Prostate gland (tissue), 2 donors: Measurements from ENCODE around the gene NEDD4. TPM values are rescaled to one million over a fixed set of nuclear protein-coding genes. Genes with fewer than 3 reads are reported as not detected.
A peak's percentile ranks its signal among the peaks of the same experiment; 100 is the strongest.

ENCODE experiments used
- DNase-seq: peaks from one replicate; pipeline ENCODE4 v3.0.0-alpha.2; 2019; ENCODE audit warnings: low spot score
- H3K27ac ChIP-seq, 2 donors: fragments of 200-600 bp; sonication (generic); 2 replicates each; pipeline ENCODE4 v1.5.1; 2017 to 2019
- H3K27me3 ChIP-seq: fragments of 200-600 bp; sonication (generic); replicated peaks from 2 replicates; pipeline ENCODE4 v1.5.1; 2019; ENCODE audit not compliant: insufficient read depth
- H3K36me3 ChIP-seq, 2 donors: fragments of 200-600 bp; sonication (generic); 1 replicate in 1 of 2; 2 replicates in 1 of 2; pipeline versions ENCODE4 v1.5.1 to v1.8.1; 2017 to 2019
- H3K4me1 ChIP-seq: fragments of 200-600 bp; sonication (generic); replicated peaks from 2 replicates; pipeline ENCODE4 v1.5.1; 2019
- H3K4me3 ChIP-seq, 2 donors: fragments of 200-600 bp; sonication (generic); 2 replicates each; pipeline ENCODE4 v1.5.1; 2017 to 2019
- H3K9me3 ChIP-seq: fragments of 200-600 bp; sonication (generic); 2 replicates; pipeline ENCODE4 v1.5.1; 2017
- POLR2A ChIP-seq: fragments of 450-650 bp; IDR thresholded peaks from one replicate; pipeline ENCODE4 v1.6.1; 2016; ENCODE audit warnings: antibody characterized with exemption, mild to moderate bottlenecking
- POLR2AphosphoS5 ChIP-seq: sonication (generic); formaldehyde crosslinking; IDR thresholded peaks from one replicate; pipeline ENCODE4 v1.6.1; 2017; ENCODE audit warnings: antibody characterized with exemption
- WGBS: methylation state at CpG from one replicate; pipeline ENCODE4 v1.1.5; 2018; 5-methylcytosine and 5-hydroxymethylcytosine counted together
- intact Hi-C: fragments of 100-400 bp; cut with DNase I; formaldehyde crosslinking; loops from one replicate; pipeline ENCODE4 v1.14.2; 2022
- total RNA-seq, 2 donors: library from RNA; depleted of rRNA; stranded (reverse); fragments of >200 nt; gene quantifications; one replicate each; pipeline ENCODE4 v1.1.0, GENCODE V29; 2016
- TF ChIP-seq, protein P1 (sequence below), 4 experiments: fragments of 200-600 bp in 2 of 4; fragments of 450-650 bp in 2 of 4; sonication (generic) in 2 of 4; IDR thresholded peaks; 1 replicate in 3 of 4; 2 replicates in 1 of 4; pipeline ENCODE4 v1.5.1; 2016 to 2019; ENCODE audit warnings: antibody characterized with exemption in 4 of 4, mild to moderate bottlenecking in 2 of 4, moderate library complexity in 2 of 4

Gene NEDD4
- total RNA-seq, 2 donors from 2014 or later = 9.5 to 14.8 TPM

DNA sequence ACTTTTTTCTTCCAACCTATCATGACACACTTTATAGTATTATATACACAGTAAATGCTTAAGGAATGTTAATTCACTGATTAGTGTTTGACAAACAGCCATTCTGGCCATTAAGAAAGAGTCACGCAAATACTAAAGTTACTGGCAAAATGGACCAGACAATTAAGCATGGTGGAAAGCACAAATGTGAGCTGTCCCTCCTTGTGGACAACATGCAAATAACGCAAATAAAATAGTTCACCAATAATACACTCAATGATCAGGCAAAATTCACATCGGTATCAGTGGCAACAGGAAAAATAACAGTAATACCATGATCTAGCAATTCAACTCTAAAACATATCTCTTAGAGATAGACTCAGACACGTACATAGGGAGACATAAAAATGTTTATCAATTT, 71.7 kb downstream of the NEDD4 start:
- TF ChIP-seq POLR2A (no peak), POLR2AphosphoS5 (no peak)
- TF ChIP-seq, protein P1, sequence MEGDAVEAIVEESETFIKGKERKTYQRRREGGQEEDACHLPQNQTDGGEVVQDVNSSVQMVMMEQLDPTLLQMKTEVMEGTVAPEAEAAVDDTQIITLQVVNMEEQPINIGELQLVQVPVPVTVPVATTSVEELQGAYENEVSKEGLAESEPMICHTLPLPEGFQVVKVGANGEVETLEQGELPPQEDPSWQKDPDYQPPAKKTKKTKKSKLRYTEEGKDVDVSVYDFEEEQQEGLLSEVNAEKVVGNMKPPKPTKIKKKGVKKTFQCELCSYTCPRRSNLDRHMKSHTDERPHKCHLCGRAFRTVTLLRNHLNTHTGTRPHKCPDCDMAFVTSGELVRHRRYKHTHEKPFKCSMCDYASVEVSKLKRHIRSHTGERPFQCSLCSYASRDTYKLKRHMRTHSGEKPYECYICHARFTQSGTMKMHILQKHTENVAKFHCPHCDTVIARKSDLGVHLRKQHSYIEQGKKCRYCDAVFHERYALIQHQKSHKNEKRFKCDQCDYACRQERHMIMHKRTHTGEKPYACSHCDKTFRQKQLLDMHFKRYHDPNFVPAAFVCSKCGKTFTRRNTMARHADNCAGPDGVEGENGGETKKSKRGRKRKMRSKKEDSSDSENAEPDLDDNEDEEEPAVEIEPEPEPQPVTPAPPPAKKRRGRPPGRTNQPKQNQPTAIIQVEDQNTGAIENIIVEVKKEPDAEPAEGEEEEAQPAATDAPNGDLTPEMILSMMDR (IDR thresholded peaks at IDR 0.05) = no peak
- H3K36me3 ChIP-seq = no peaks in the 10 kb centered on the region
- H3K4me3 ChIP-seq = no peak overlapping the region
- WGBS = 93% methylated on average over 4 of the region's 4 CpGs
- H3K4me1 ChIP-seq = no peaks in the 10 kb centered on the region
- no peak overlapping the region for H3K27ac ChIP-seq
- no peaks in the 10 kb centered on the region for H3K27me3 ChIP-seq
- H3K9me3 ChIP-seq = no peaks in the 10 kb centered on the region
- no peak for DNase-seq
- intact Hi-C loops = no loop called here

- no peaks in the 10 kb centered on the region for H3K4me1 ChIP-seq
- H3K27ac ChIP-seq = no peak overlapping the region
- WGBS = 0% methylated on average over 1 of the region's 1 CpG
- intact Hi-C loops = no loop called here
- TF ChIP-seq, protein P1 (IDR thresholded peaks at IDR 0.05) = peak in 3 of 4 experiments; percentile 25 to 57 (median 30)
- TF ChIP-seq POLR2AphosphoS5 = no peak
- H3K27me3 ChIP-seq = no peaks in the 10 kb centered on the region
- no peaks in the 10 kb centered on the region for H3K36me3 ChIP-seq
- H3K9me3 ChIP-seq = no peaks in the 10 kb centered on the region
- no peak overlapping the region for H3K4me3 ChIP-seq
- no peak for DNase-seq
These were observed 75.5 kb downstream of the NEDD4 start for GRCh38 chr15:55917881-55918296.

DNA sequence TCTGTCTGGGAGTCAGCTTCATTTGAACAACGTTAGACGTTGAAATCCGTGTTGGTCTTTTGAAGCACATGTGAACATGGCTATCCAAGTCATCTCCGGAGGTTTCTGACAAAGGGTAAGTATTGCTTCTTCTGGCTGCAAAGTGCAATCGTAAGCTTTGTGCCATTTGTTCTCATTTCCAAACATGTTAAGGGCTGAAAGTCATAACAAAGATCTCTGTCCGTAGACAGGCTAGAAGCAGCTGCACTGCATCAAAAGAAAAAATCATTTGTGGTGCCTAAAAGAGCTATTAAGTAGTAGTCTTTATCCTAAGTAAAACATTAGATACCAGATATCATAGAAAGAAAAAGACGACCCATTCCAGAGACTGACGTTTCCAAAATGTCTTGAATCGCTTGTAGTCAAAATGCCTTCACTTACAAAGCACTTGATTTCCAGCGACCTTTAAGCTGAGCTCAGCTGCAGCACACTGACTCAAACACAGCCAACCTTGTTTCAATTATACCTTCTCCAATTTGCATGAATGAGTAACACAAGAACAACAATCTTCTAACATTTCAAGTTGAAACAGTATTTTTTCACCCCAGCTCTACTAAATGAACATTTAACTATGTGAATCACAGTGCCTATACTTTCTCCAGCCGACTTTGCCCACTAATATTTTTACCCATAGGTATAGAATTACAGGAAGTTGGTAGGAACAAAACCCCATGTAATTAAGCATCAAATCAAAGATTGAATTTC, 76.6 kb downstream of the NEDD4 start:
- TF ChIP-seq, protein P1 (IDR thresholded peaks at IDR 0.05) = no peak
- TF ChIP-seq POLR2AphosphoS5 (no peak), POLR2A (no peak)
- Histone ChIP-seq H3K4me3 (no peak overlapping the region), H3K27me3 (no peaks in the 10 kb centered on the region), H3K9me3 (no peaks in the 10 kb centered on the region), H3K27ac (no peak overlapping the region), H3K4me1 (no peaks in the 10 kb centered on the region), H3K36me3 (no peaks in the 10 kb centered on the region)
- WGBS = 54% methylated on average over 11 of the region's 11 CpGs
- no peak for DNase-seq
- intact Hi-C loops = no loop called here

DNA sequence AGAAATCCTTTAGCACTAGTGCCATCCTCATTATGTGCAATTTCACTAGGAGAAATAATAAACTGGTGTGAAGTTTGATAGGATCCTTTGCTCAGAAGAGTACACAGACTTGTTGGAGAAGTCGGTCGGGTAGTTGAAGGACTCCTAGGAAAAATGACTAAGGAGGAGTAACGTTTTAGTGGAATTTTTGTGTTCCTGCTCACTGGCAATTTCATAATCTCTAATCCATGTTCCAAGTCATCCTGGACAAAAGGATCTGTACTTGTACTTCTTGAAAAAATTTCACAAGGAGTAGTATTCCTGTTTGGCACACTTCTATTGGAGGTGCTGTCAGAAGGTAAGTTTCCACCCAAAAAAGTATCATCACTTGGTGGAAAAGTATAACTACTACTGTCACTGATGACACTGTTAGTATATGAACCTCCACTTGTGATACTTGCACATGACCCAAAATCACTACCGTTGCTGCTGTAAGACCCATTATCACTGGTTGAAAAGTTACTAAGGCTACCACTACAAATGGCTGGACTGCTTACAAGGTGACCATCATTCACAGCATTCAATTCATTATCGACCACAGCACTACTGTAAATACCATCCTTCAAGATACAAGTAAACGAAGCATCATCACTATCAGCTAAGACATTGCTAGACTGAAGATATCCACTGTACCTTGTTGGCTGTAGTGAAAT, 77.4 kb downstream of the NEDD4 start:
- no peak for TF ChIP-seq POLR2AphosphoS5
- TF ChIP-seq POLR2A = no peak
- TF ChIP-seq, protein P1 (IDR thresholded peaks at IDR 0.05) = no peak
- H3K4me3 ChIP-seq = no peak overlapping the region
- H3K27me3 ChIP-seq = no peaks in the 10 kb centered on the region
- H3K4me1 ChIP-seq = no peaks in the 10 kb centered on the region
- no peak for DNase-seq
- intact Hi-C loops = no loop called here
- WGBS = 86% methylated on average over 6 of the region's 6 CpGs
- H3K27ac ChIP-seq = no peak overlapping the region
- no peaks in the 10 kb centered on the region for H3K9me3 ChIP-seq
- H3K36me3 ChIP-seq = no peaks in the 10 kb centered on the region

GRCh38 chr15:55915221-55915620, 78.2 kb downstream of the NEDD4 start:
- no peaks in the 10 kb centered on the region for H3K9me3 ChIP-seq
- 87% methylated on average over 1 of the region's 1 CpG for WGBS
- H3K4me3 ChIP-seq = no peak overlapping the region
- H3K4me1 ChIP-seq = no peaks in the 10 kb centered on the region
- TF ChIP-seq POLR2AphosphoS5 = no peak
- TF ChIP-seq POLR2A = no peak
- TF ChIP-seq, protein P1 (IDR thresholded peaks at IDR 0.05) = no peak
- H3K27me3 ChIP-seq = no peaks in the 10 kb centered on the region
- intact Hi-C loops = no loop called here
- H3K36me3 ChIP-seq = no peaks in the 10 kb centered on the region
- H3K27ac ChIP-seq = no peak overlapping the region
- no peak for DNase-seq
